ENCODE data around the gene LEAP2. TPM values are rescaled to one million over a fixed set of nuclear protein-coding genes. Genes with fewer than 3 reads are reported as not detected.
A peak's percentile ranks its signal among the peaks of the same experiment; 100 is the strongest.

The LEAP2 gene
- total RNA-seq, 1 donor from 2014 or later: 0.91 TPM

DNA sequence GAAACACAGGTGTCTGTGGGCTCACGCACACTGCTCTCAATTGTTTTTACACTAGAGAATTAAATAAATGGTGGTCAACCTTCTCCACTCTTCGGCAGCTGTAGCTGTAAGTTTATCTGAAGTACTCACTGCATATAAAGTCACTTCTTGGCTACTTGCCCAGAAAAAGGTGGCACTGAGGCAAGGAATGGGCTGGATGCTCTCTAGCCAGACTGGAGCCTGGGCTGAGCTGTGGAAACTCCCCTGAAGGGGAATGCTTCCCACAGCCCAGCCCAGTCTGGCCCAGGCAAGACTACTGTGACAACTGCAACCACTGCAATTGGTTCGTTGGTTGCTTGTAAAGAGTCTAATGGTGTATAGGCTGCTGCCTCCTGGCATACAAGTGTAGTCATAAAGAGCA, 4.5 kb downstream of the LEAP2 start:
- Mint-ChIP-seq H3K27me3 (ENCODE audit: unreplicated experiment) (no peaks in the 10 kb centered on the region), H3K9me3 (ENCODE audit: unreplicated experiment) (no peaks in the 10 kb centered on the region), H3K4me1 (ENCODE audit: unreplicated experiment) (no peaks in the 10 kb centered on the region), H3K27ac (ENCODE audit: unreplicated experiment) (peak overlapping the region; percentile 42), H3K36me3 (ENCODE audit: unreplicated experiment) (peaks cover 46% of the 10 kb centered on the region), H3K4me3 (ENCODE audit: unreplicated experiment) (no peak overlapping the region)
- TF ChIP-seq CTCF (IDR thresholded peaks at IDR 0.05): no peak
- DNase-seq (ENCODE audit: extremely low spot score, unreplicated experiment): no peak

- Mint-ChIP-seq H3K27ac (ENCODE audit: unreplicated experiment) (peak overlapping the region; percentile 31), H3K4me3 (ENCODE audit: unreplicated experiment) (no peak overlapping the region), H3K4me1 (ENCODE audit: unreplicated experiment) (no peaks in the 10 kb centered on the region), H3K27me3 (ENCODE audit: unreplicated experiment) (no peaks in the 10 kb centered on the region), H3K36me3 (ENCODE audit: unreplicated experiment) (peaks cover 60% of the 10 kb centered on the region), H3K9me3 (ENCODE audit: unreplicated experiment) (no peaks in the 10 kb centered on the region)
- TF ChIP-seq CTCF (IDR thresholded peaks at IDR 0.05): peak; percentile 76
- DNase-seq (ENCODE audit: extremely low spot score, unreplicated experiment): no peak
Measured at GRCh38 chr5:132883261-132883834, 9.9 kb downstream of the LEAP2 start.

GRCh38 chr5:132884548-132884947, 11.1 kb downstream of the LEAP2 start:
- H3K36me3 Mint-ChIP-seq (ENCODE audit: unreplicated experiment): peaks cover 53% of the 10 kb centered on the region
- DNase-seq (ENCODE audit: extremely low spot score, unreplicated experiment): no peak
- no peak overlapping the region for H3K4me3 Mint-ChIP-seq (ENCODE audit: unreplicated experiment)
- no peaks in the 10 kb centered on the region for H3K9me3 Mint-ChIP-seq (ENCODE audit: unreplicated experiment)
- H3K4me1 Mint-ChIP-seq (ENCODE audit: unreplicated experiment): no peaks in the 10 kb centered on the region
- H3K27ac Mint-ChIP-seq (ENCODE audit: unreplicated experiment): peak overlapping the region; percentile 31
- H3K27me3 Mint-ChIP-seq (ENCODE audit: unreplicated experiment): no peaks in the 10 kb centered on the region
- TF ChIP-seq CTCF (IDR thresholded peaks at IDR 0.05): no peak

- DNase-seq (ENCODE audit: extremely low spot score, unreplicated experiment): no peak
- Mint-ChIP-seq H3K4me1 (ENCODE audit: unreplicated experiment) (no peaks in the 10 kb centered on the region), H3K4me3 (ENCODE audit: unreplicated experiment) (no peak overlapping the region), H3K27me3 (ENCODE audit: unreplicated experiment) (no peaks in the 10 kb centered on the region), H3K9me3 (ENCODE audit: unreplicated experiment) (no peaks in the 10 kb centered on the region), H3K36me3 (ENCODE audit: unreplicated experiment) (peaks cover 50% of the 10 kb centered on the region), H3K27ac (ENCODE audit: unreplicated experiment) (no peak overlapping the region)
- TF ChIP-seq CTCF (IDR thresholded peaks at IDR 0.05): no peak
Measured at GRCh38 chr5:132886064-132886823, 12.8 kb downstream of the LEAP2 start.

GRCh38 chr5:132887283-132887682, 13.8 kb downstream of the LEAP2 start:
- Mint-ChIP-seq H3K4me1 (ENCODE audit: unreplicated experiment) (no peaks in the 10 kb centered on the region), H3K9me3 (ENCODE audit: unreplicated experiment) (no peaks in the 10 kb centered on the region), H3K27me3 (ENCODE audit: unreplicated experiment) (no peaks in the 10 kb centered on the region), H3K4me3 (ENCODE audit: unreplicated experiment) (no peak overlapping the region), H3K27ac (ENCODE audit: unreplicated experiment) (no peak overlapping the region), H3K36me3 (ENCODE audit: unreplicated experiment) (peaks cover 52% of the 10 kb centered on the region)
- no peak for TF ChIP-seq CTCF (IDR thresholded peaks at IDR 0.05)
- no peak for DNase-seq (ENCODE audit: extremely low spot score, unreplicated experiment)
